Endothelial cell (in vitro differentiated cells): Measurements from ENCODE around the gene KYNU. TPM values are rescaled to one million over a fixed set of nuclear protein-coding genes. Genes with fewer than 3 reads are reported as not detected.

Experiments
- DNase-seq: peaks from one replicate; pipeline ENCODE4 v3.0.0; 2021; ENCODE audit warnings: low spot score
- H3K27ac Mint-ChIP-seq: one replicate; pipeline ENCODE4 v1.8.0; 2021; ENCODE audit warnings: mixed read lengths, inconsistent platforms; ENCODE audit not compliant: unreplicated experiment
- H3K27me3 Mint-ChIP-seq: one replicate; pipeline ENCODE4 v1.8.0; 2021; ENCODE audit warnings: mild to moderate bottlenecking, moderate library complexity, mixed read lengths, inconsistent platforms; ENCODE audit not compliant: unreplicated experiment
- H3K36me3 Mint-ChIP-seq: one replicate; pipeline ENCODE4 v1.8.0; 2021; ENCODE audit warnings: mild to moderate bottlenecking, low read depth, mixed read lengths, inconsistent platforms; ENCODE audit not compliant: unreplicated experiment
- H3K4me1 Mint-ChIP-seq: one replicate; pipeline ENCODE4 v1.8.0; 2021; ENCODE audit warnings: mild to moderate bottlenecking, mixed read lengths, inconsistent platforms; ENCODE audit not compliant: unreplicated experiment
- H3K4me3 Mint-ChIP-seq: one replicate; pipeline ENCODE4 v1.8.0; 2021; ENCODE audit warnings: mild to moderate bottlenecking, mixed read lengths, inconsistent platforms; ENCODE audit not compliant: unreplicated experiment
- H3K9me3 Mint-ChIP-seq: one replicate; pipeline ENCODE4 v1.8.0; 2021; ENCODE audit warnings: mixed read lengths, inconsistent platforms; ENCODE audit not compliant: unreplicated experiment
- total RNA-seq: library from RNA; stranded (reverse); fragmentation: NEBNext Ultra II Directional; extraction: Animal tissue kit (Norgen Biotek cat#: 25700); gene quantifications from one replicate; pipeline ENCODE4 v1.2.1, GENCODE V29; 2021; ENCODE audit not compliant: unreplicated experiment
- TF ChIP-seq, protein P1 (sequence below): fragments of 200-600 bp; sonication (generic); IDR thresholded peaks from one replicate; pipeline ENCODE4 v1.5.0; 2021; ENCODE audit warnings: antibody characterized with exemption; ENCODE audit not compliant: unreplicated experiment

Gene KYNU
- total RNA-seq, 1 donor from 2014 or later, result not detected

DNA sequence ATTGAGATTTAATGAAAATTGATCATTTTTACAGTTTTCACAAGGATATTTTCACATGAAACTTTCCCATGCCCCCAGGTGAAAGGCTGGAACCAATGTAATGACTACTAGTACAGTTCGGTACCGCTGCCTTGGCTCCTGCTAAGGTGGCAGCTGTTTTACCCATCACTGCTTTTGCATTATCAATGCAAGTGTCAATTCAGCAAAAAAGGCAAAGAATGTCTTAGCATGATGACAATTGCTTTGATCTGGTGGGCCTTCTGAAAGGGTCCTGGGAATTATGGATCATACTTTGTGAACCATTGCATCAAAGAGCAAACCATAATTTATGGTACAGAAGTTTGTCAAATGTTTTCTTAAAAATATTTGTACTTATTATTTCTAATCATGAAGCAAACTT lies 107.2 kb downstream of the KYNU start:
- Mint-ChIP-seq H3K27me3 (no peaks in the 10 kb centered on the region), H3K27ac (no peak overlapping the region), H3K4me1 (no peaks in the 10 kb centered on the region), H3K36me3 (no peaks in the 10 kb centered on the region), H3K9me3 (no peaks in the 10 kb centered on the region), H3K4me3 (no peak overlapping the region)
- DNase-seq, result no peak
- TF ChIP-seq, protein P1, sequence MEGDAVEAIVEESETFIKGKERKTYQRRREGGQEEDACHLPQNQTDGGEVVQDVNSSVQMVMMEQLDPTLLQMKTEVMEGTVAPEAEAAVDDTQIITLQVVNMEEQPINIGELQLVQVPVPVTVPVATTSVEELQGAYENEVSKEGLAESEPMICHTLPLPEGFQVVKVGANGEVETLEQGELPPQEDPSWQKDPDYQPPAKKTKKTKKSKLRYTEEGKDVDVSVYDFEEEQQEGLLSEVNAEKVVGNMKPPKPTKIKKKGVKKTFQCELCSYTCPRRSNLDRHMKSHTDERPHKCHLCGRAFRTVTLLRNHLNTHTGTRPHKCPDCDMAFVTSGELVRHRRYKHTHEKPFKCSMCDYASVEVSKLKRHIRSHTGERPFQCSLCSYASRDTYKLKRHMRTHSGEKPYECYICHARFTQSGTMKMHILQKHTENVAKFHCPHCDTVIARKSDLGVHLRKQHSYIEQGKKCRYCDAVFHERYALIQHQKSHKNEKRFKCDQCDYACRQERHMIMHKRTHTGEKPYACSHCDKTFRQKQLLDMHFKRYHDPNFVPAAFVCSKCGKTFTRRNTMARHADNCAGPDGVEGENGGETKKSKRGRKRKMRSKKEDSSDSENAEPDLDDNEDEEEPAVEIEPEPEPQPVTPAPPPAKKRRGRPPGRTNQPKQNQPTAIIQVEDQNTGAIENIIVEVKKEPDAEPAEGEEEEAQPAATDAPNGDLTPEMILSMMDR, result no peak

DNA sequence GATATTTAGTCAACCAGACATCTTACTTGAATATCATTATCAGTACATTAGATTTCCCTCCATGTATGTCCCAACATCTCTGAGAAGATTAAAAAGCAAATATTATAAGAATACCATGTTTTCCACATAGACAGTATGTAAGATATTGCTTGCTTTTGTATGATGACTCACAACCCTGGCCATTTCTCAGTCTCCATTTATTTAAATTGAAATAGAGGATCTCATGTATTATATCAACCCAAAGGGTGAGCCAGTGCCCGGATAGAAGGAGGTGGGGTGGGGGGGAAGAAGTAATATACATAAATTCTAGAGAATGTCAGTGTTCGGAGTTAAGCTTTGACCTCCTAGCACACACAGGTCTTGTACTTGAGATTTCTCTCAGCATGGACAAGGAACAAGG lies 109.6 kb downstream of the KYNU start:
- no peaks in the 10 kb centered on the region for H3K36me3 Mint-ChIP-seq

DNA sequence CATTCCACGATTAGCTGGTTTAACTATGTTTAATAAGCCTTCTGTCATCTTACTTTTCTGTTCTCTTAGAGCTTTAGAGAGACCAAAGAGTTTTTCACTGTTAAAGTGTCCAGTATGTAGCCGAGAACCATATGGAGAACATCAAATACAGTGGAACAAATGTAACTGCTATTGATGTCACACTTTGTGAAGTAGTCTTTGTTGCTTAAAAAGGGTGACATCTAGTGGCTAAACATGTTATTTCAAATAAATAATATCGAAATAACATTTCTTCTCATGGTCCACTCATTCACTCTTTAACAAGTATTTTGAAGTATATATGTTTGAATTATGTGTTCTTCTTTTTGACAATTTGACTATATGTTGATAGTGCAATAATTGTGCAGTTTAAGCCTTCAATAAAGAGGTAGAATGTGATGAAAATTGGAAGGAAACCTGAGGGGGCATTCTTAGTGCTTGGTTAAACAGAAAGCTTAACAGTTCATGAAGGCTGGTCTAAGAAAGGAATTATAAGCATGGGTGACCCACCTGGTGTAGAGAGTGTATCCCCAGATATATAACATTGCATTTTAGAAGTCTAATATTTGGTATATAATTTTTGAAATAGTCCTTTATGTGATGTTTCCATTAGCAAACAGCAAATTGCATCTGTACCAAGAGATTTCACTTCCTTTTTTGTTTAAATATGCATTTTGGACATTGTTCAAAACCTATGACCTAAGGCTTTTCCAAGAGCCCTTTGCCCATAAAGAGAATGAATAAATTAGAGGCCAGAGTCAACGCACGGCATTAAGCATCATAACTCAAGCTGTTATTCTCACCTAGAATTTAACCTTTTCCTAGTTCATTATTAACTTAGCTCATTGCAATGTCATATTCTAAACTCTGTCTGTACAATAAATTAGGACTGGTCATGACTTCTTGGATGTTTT lies 112.1 kb downstream of the KYNU start:
- DNase-seq, result no peak
- H3K36me3 Mint-ChIP-seq, result no peaks in the 10 kb centered on the region
- TF ChIP-seq, protein P1, result peak; percentile 75
- no peaks in the 10 kb centered on the region for H3K4me1 Mint-ChIP-seq
- no peak overlapping the region for H3K4me3 Mint-ChIP-seq
- H3K27ac Mint-ChIP-seq, result no peak overlapping the region
- H3K27me3 Mint-ChIP-seq, result no peaks in the 10 kb centered on the region
- H3K9me3 Mint-ChIP-seq, result no peaks in the 10 kb centered on the region

More for the DNA sequence above, 109.6 kb downstream of the KYNU start:
- DNase-seq, result no peak
- H3K27me3 Mint-ChIP-seq, result no peaks in the 10 kb centered on the region
- TF ChIP-seq, protein P1, result no peak
- H3K4me1 Mint-ChIP-seq, result no peaks in the 10 kb centered on the region
- H3K4me3 Mint-ChIP-seq, result no peak overlapping the region
- no peaks in the 10 kb centered on the region for H3K9me3 Mint-ChIP-seq
- H3K27ac Mint-ChIP-seq, result no peak overlapping the region

DNA sequence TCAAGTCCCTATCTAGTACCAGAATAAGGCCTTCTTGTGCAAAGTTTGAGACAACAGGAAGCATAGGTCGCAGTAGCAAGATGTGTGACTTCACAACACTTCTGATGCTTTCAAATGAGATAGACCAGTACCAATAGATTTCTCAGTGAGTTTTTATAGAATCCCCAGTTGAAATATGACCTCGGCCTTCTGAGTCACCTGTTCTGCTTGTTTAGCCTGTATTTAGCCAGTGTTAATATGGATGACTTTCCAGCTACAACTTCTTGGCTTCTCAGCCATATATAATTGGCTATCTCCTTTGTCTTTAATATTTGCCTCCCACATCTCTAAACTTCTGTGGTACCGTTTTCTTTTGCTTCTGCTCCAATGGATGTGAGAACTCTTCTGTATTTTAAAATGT lies 113.8 kb downstream of the KYNU start:
- H3K27ac Mint-ChIP-seq, result no peak overlapping the region
- no peak overlapping the region for H3K4me3 Mint-ChIP-seq
- H3K9me3 Mint-ChIP-seq, result no peaks in the 10 kb centered on the region
- TF ChIP-seq, protein P1, result no peak
- no peaks in the 10 kb centered on the region for H3K27me3 Mint-ChIP-seq
- H3K4me1 Mint-ChIP-seq, result no peaks in the 10 kb centered on the region
- no peak for DNase-seq
- no peaks in the 10 kb centered on the region for H3K36me3 Mint-ChIP-seq

DNA sequence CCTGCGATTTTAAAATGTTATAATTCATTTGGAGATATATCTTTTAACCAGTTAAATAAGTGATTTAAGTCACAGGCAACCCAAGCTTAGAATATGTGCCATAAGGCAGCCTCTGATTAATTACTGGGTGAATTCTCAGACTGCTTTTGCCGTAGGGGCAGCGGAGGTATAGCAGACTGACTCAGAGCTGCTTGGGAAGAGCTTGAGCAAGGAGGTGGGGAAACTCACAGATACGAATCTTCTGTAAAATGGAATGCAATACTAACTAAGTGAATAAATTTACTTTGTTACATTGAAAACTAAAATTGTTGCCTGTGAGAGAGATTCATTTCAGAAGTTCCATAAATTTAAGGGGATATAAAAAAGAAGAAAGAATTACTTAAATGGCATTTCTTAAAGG lies 115.4 kb downstream of the KYNU start:
- Mint-ChIP-seq H3K4me3 (no peak overlapping the region), H3K36me3 (no peaks in the 10 kb centered on the region), H3K9me3 (no peaks in the 10 kb centered on the region), H3K27ac (no peak overlapping the region), H3K27me3 (no peaks in the 10 kb centered on the region), H3K4me1 (no peaks in the 10 kb centered on the region)
- TF ChIP-seq, protein P1, result no peak
- no peak for DNase-seq
